ENCODE results near the gene KLC1.
"Not testable (repeated sequence)": the region's sequence is repeated elsewhere in the genome, so short reads cannot be mapped to it uniquely, and the experiment has no call there.

The KLC1 gene

GRCh38 chr14:103649001-103649400, 20.0 kb downstream of the KLC1 start:
- no peaks in the 10 kb centered on the region for H3K27me3 ChIP-seq (replicated peaks; ENCODE audit: control insufficient read depth, insufficient read depth, low read length)
- peaks cover 6% of the 10 kb centered on the region for H3K36me3 ChIP-seq (ENCODE audit: control insufficient read depth, insufficient read depth, low read length, severe bottlenecking)
- no peak overlapping the region for H3K9ac ChIP-seq (ENCODE audit: low read length)
- no peaks in the 10 kb centered on the region for H3K9me3 ChIP-seq (ENCODE audit: control insufficient read depth, low read length)
- no peak overlapping the region for H3K4me3 ChIP-seq (ENCODE audit: low read length)
- H3K4me1 ChIP-seq (ENCODE audit: control insufficient read depth, insufficient read depth, low read length): peaks cover 13% of the 10 kb centered on the region
- DNase-seq (ENCODE audit: low read depth): no peak

DNA sequence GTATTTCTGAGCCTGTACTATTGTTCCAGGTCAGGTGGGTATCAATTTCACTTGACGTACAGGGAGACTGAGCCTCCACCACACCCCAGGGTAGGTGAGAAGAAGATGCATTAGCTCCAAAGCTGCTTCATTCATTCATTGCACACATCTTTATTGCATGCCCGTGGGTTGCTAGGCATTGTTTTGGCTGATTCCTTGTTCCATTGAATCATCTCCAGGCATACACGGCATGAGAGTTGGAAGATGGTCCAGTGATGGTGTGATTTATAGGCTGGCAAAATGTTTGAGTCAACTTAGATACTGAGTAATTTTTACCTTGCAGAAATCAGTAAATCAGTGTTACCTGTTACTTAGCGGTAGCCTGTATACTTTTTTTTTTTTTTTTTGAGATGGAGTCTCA, 21.2 kb downstream of the KLC1 start:
- DNase-seq (ENCODE audit: low read depth): no peak
- Histone ChIP-seq H3K9me3 (ENCODE audit: control insufficient read depth, low read length) (no peaks in the 10 kb centered on the region), H3K4me1 (ENCODE audit: control insufficient read depth, insufficient read depth, low read length) (peaks cover 21% of the 10 kb centered on the region), H3K9ac (ENCODE audit: low read length) (no peak overlapping the region), H3K27me3 (replicated peaks; ENCODE audit: control insufficient read depth, insufficient read depth, low read length) (no peaks in the 10 kb centered on the region), H3K4me3 (ENCODE audit: low read length) (no peak overlapping the region), H3K36me3 (ENCODE audit: control insufficient read depth, insufficient read depth, low read length, severe bottlenecking) (peaks cover 18% of the 10 kb centered on the region)

DNA sequence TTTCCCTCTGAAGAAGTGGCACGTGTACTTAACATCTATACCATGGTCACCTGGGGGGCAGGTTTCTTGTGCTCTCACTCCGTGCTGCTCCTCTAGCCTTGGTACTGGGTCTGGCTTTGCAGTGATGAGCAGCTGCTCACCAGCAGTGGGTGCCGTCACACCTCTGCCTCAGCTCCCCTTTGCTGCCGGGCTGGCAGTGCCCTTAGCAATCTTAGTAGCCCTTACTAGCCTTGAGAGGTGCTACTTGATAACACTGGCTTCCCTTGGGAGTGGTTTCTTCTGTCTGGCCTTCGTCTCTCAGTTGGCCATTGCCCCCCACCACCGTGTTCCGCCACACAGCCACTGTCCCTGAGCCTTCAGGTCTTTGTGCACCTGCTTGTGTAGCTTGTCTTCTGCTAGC, 22.6 kb downstream of the KLC1 start:
- Histone ChIP-seq H3K4me3 (ENCODE audit: low read length) (no peak overlapping the region), H3K9ac (ENCODE audit: low read length) (no peak overlapping the region), H3K27me3 (replicated peaks; ENCODE audit: control insufficient read depth, insufficient read depth, low read length) (no peaks in the 10 kb centered on the region), H3K36me3 (ENCODE audit: control insufficient read depth, insufficient read depth, low read length, severe bottlenecking) (peaks cover 32% of the 10 kb centered on the region), H3K4me1 (ENCODE audit: control insufficient read depth, insufficient read depth, low read length) (peaks cover 32% of the 10 kb centered on the region), H3K9me3 (ENCODE audit: control insufficient read depth, low read length) (no peaks in the 10 kb centered on the region)
- DNase-seq (ENCODE audit: low read depth): no peak

DNA sequence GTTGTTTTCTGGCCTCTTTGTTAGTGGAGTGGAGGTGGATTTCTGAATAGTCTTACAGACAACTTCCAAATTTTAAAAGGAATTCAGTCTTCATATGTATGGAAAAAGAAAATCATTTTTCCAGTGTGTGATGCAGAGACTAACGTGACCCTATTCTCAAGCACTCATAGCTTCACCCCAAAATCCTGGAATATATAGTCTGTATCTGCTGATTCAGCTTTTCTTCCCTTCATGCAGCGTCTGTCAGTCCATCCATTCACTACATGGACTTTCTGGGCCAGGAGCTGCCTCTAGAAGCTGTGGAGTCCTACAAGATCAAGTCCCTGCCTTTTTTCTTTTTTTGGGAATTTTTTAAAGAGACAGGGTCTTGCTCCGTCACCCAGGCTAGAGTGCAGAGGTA, 23.8 kb downstream of the KLC1 start:
- Histone ChIP-seq H3K4me3 (ENCODE audit: low read length) (no peak overlapping the region), H3K9me3 (ENCODE audit: control insufficient read depth, low read length) (no peaks in the 10 kb centered on the region), H3K9ac (ENCODE audit: low read length) (no peak overlapping the region), H3K27me3 (replicated peaks; ENCODE audit: control insufficient read depth, insufficient read depth, low read length) (no peaks in the 10 kb centered on the region), H3K36me3 (ENCODE audit: control insufficient read depth, insufficient read depth, low read length, severe bottlenecking) (peaks cover 42% of the 10 kb centered on the region), H3K4me1 (ENCODE audit: control insufficient read depth, insufficient read depth, low read length) (peaks cover 44% of the 10 kb centered on the region)
- no peak for DNase-seq (ENCODE audit: low read depth)

- Histone ChIP-seq H3K36me3 (ENCODE audit: control insufficient read depth, insufficient read depth, low read length, severe bottlenecking) (peaks cover 46% of the 10 kb centered on the region), H3K4me1 (ENCODE audit: control insufficient read depth, insufficient read depth, low read length) (peaks cover 46% of the 10 kb centered on the region)
- not testable (repeated sequence) for DNase-seq (ENCODE audit: low read depth); H3K4me3 ChIP-seq (ENCODE audit: low read length); H3K9me3 ChIP-seq (ENCODE audit: control insufficient read depth, low read length); H3K9ac ChIP-seq (ENCODE audit: low read length); H3K27me3 ChIP-seq (replicated peaks; ENCODE audit: control insufficient read depth, insufficient read depth, low read length)
Observed at GRCh38 chr14:103653336-103653735, 24.3 kb downstream of the KLC1 start.

- Histone ChIP-seq H3K27me3 (replicated peaks; ENCODE audit: control insufficient read depth, insufficient read depth, low read length) (no peaks in the 10 kb centered on the region), H3K4me1 (ENCODE audit: control insufficient read depth, insufficient read depth, low read length) (peaks cover 46% of the 10 kb centered on the region), H3K9ac (ENCODE audit: low read length) (peak overlapping the region; percentile 34), H3K4me3 (ENCODE audit: low read length) (peak overlapping the region; percentile 13), H3K9me3 (ENCODE audit: control insufficient read depth, low read length) (no peaks in the 10 kb centered on the region), H3K36me3 (ENCODE audit: control insufficient read depth, insufficient read depth, low read length, severe bottlenecking) (peaks cover 44% of the 10 kb centered on the region)
- no peak for DNase-seq (ENCODE audit: low read depth)
Observed at GRCh38 chr14:103653805-103654204, 24.8 kb downstream of the KLC1 start.

DNA sequence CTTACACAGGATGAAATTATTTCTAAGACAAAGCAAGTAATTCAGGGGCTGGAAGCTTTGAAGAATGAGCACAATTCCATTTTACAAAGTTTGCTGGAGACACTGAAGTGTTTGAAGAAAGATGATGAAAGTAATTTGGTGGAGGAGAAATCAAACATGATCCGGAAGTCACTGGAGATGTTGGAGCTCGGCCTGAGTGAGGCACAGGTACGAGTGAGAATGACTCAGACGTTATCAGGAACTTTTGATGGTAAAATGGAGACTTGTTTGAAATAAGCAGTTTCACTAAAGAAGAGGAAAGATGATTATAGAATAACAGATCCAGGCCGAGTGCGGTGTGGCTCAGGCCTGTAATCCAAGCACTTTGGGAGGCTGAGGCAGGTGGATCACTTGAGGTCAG, 25.6 kb downstream of the KLC1 start:
- peak overlapping the region; percentile 34 for H3K9ac ChIP-seq (ENCODE audit: low read length)
- no peaks in the 10 kb centered on the region for H3K9me3 ChIP-seq (ENCODE audit: control insufficient read depth, low read length)
- H3K36me3 ChIP-seq (ENCODE audit: control insufficient read depth, insufficient read depth, low read length, severe bottlenecking): peaks cover 51% of the 10 kb centered on the region
- no peak for DNase-seq (ENCODE audit: low read depth)
- no peaks in the 10 kb centered on the region for H3K27me3 ChIP-seq (replicated peaks; ENCODE audit: control insufficient read depth, insufficient read depth, low read length)
- no peak overlapping the region for H3K4me3 ChIP-seq (ENCODE audit: low read length)
- peaks cover 46% of the 10 kb centered on the region for H3K4me1 ChIP-seq (ENCODE audit: control insufficient read depth, insufficient read depth, low read length)

- Histone ChIP-seq H3K9ac (ENCODE audit: low read length) (peak overlapping the region; percentile 1), H3K4me3 (ENCODE audit: low read length) (no peak overlapping the region), H3K36me3 (ENCODE audit: control insufficient read depth, insufficient read depth, low read length, severe bottlenecking) (peaks cover 62% of the 10 kb centered on the region), H3K27me3 (replicated peaks; ENCODE audit: control insufficient read depth, insufficient read depth, low read length) (no peaks in the 10 kb centered on the region), H3K9me3 (ENCODE audit: control insufficient read depth, low read length) (no peaks in the 10 kb centered on the region), H3K4me1 (ENCODE audit: control insufficient read depth, insufficient read depth, low read length) (peaks cover 46% of the 10 kb centered on the region)
- no peak for DNase-seq (ENCODE audit: low read depth)
Observed at GRCh38 chr14:103656031-103656755, 27.2 kb downstream of the KLC1 start.

- Histone ChIP-seq H3K4me3 (ENCODE audit: low read length) (no peak overlapping the region), H3K9ac (ENCODE audit: low read length) (peak overlapping the region; percentile 1), H3K9me3 (ENCODE audit: control insufficient read depth, low read length) (no peaks in the 10 kb centered on the region), H3K4me1 (ENCODE audit: control insufficient read depth, insufficient read depth, low read length) (peaks cover 46% of the 10 kb centered on the region), H3K27me3 (replicated peaks; ENCODE audit: control insufficient read depth, insufficient read depth, low read length) (no peaks in the 10 kb centered on the region), H3K36me3 (ENCODE audit: control insufficient read depth, insufficient read depth, low read length, severe bottlenecking) (peaks cover 68% of the 10 kb centered on the region)
- DNase-seq (ENCODE audit: low read depth): no peak
Observed at GRCh38 chr14:103656756-103657133, 27.7 kb downstream of the KLC1 start.

DNA sequence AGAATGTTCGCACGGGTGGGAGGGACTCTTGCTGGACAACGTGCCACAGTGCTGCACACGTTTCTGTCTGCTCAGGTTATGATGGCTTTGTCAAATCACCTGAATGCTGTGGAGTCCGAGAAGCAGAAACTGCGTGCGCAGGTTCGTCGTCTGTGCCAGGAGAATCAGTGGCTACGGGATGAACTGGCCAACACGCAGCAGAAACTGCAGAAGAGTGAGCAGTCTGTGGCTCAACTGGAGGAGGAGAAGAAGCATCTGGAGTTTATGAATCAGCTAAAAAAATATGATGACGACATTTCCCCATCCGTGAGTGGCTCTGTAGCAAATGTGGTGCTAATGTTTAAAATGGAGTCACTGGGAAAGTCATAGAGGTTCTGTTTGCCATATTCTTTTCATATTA, 28.5 kb downstream of the KLC1 start:
- H3K9ac ChIP-seq (ENCODE audit: low read length): no peak overlapping the region
- H3K27me3 ChIP-seq (replicated peaks; ENCODE audit: control insufficient read depth, insufficient read depth, low read length): no peaks in the 10 kb centered on the region
- DNase-seq (ENCODE audit: low read depth): peak; percentile 71
- H3K4me3 ChIP-seq (ENCODE audit: low read length): no peak overlapping the region
- peaks cover 46% of the 10 kb centered on the region for H3K4me1 ChIP-seq (ENCODE audit: control insufficient read depth, insufficient read depth, low read length)
- peaks cover 75% of the 10 kb centered on the region for H3K36me3 ChIP-seq (ENCODE audit: control insufficient read depth, insufficient read depth, low read length, severe bottlenecking)
- no peaks in the 10 kb centered on the region for H3K9me3 ChIP-seq (ENCODE audit: control insufficient read depth, low read length)

DNA sequence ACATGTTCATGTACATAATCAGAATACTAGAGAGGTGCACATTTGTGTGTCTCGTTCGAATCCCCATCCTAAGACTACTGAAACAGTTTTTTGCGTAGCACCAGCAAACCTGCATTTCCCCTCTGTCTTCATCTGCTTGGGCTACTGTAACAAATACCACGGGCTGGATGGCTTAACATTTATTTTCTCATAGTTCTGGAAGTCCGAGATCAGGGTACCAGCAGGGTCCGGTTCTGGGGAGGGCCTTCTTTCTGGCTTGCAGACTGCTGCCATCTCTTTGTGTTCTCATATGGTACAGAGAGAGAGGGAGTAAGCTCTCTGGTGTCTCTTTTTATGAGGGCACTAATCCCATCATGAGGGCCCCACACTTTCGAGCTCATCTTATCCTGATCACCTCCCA, 30.6 kb downstream of the KLC1 start:
- Histone ChIP-seq H3K4me3 (ENCODE audit: low read length) (no peak overlapping the region), H3K27me3 (replicated peaks; ENCODE audit: control insufficient read depth, insufficient read depth, low read length) (no peaks in the 10 kb centered on the region), H3K4me1 (ENCODE audit: control insufficient read depth, insufficient read depth, low read length) (peaks cover 39% of the 10 kb centered on the region), H3K9ac (ENCODE audit: low read length) (no peak overlapping the region), H3K36me3 (ENCODE audit: control insufficient read depth, insufficient read depth, low read length, severe bottlenecking) (peaks cover 74% of the 10 kb centered on the region), H3K9me3 (ENCODE audit: control insufficient read depth, low read length) (no peaks in the 10 kb centered on the region)
- DNase-seq (ENCODE audit: low read depth): no peak

- Histone ChIP-seq H3K9ac (ENCODE audit: low read length) (no peak overlapping the region), H3K4me1 (ENCODE audit: control insufficient read depth, insufficient read depth, low read length) (peaks cover 26% of the 10 kb centered on the region), H3K27me3 (replicated peaks; ENCODE audit: control insufficient read depth, insufficient read depth, low read length) (no peaks in the 10 kb centered on the region), H3K36me3 (ENCODE audit: control insufficient read depth, insufficient read depth, low read length, severe bottlenecking) (peaks cover 64% of the 10 kb centered on the region), H3K9me3 (ENCODE audit: control insufficient read depth, low read length) (no peaks in the 10 kb centered on the region), H3K4me3 (ENCODE audit: low read length) (no peak overlapping the region)
- DNase-seq (ENCODE audit: low read depth): no peak
Observed at GRCh38 chr14:103662029-103662428, 33.0 kb downstream of the KLC1 start.

Measured in adipocyte (in vitro differentiated cells).